WTC11 (cell line): Measurements from ENCODE around the gene TGM1. TPM values are rescaled to one million over a fixed set of nuclear protein-coding genes. Genes with fewer than 3 reads are reported as not detected.

Source experiments
- ATAC-seq: fragments of 200-7000 bp; cut with Tn5 transposase; 2 replicates; pipeline ENCODE4 v1.10.0; 2021; ENCODE audit warnings: mild to moderate bottlenecking, moderate library complexity
- CTCF ChIA-PET: fragments of 300-600 bp; sonication (Branson Sonifier 250); formaldehyde crosslinking; loops from one replicate; lab custom pipeline; 2021; ENCODE audit warnings: antibody characterized with exemption; lab: Charles Lee
- POLR2A ChIA-PET: fragments of 350-600 bp; sonication (Branson Sonifier 250); formaldehyde crosslinking; loops from one replicate; lab custom pipeline; 2021; ENCODE audit warnings: antibody characterized with exemption; lab: Charles Lee
- DNase-seq: peaks from one replicate; pipeline ENCODE4 v3.0.0; 2021; ENCODE audit warnings: low spot score
- H3K27ac Mint-ChIP-seq: 2 replicates; pipeline ENCODE4 v1.8.0; 2021; ENCODE audit warnings: mixed read lengths
- H3K27me3 Mint-ChIP-seq: 2 replicates; pipeline ENCODE4 v1.8.0; 2021; ENCODE audit warnings: low read depth, mild to moderate bottlenecking, moderate library complexity, mixed read lengths
- H3K36me3 Mint-ChIP-seq: 2 replicates; pipeline ENCODE4 v1.8.0; 2021; ENCODE audit warnings: mixed read lengths
- H3K4me1 Mint-ChIP-seq: 2 replicates; pipeline ENCODE4 v1.8.0; 2022; ENCODE audit warnings: mixed read lengths
- H3K4me3 Mint-ChIP-seq: 2 replicates; pipeline ENCODE4 v1.8.0; 2021; ENCODE audit warnings: mild to moderate bottlenecking, moderate library complexity, mixed read lengths
- H3K9me3 Mint-ChIP-seq: 2 replicates; pipeline ENCODE4 v1.8.0; 2021; ENCODE audit warnings: mixed read lengths
- ATF3 ChIP-seq: sonication (generic); formaldehyde crosslinking; conservative IDR thresholded peaks from 2 replicates; pipeline ENCODE4 v1.8.1; 2022; ENCODE audit warnings: mild to moderate bottlenecking, missing genetic modification reagents
- ESRRA ChIP-seq: sonication (generic); formaldehyde crosslinking; IDR thresholded peaks from 2 replicates; pipeline ENCODE4 v1.8.1; 2022; ENCODE audit warnings: mild to moderate bottlenecking, missing genetic modification reagents, borderline replicate concordance
- GABPB1 ChIP-seq: sonication (generic); formaldehyde crosslinking; IDR thresholded peaks from 2 replicates; pipeline ENCODE4 v1.8.1; 2023; ENCODE audit warnings: mild to moderate bottlenecking, missing genetic modification reagents
- KAT7 ChIP-seq: sonication (generic); formaldehyde crosslinking; IDR thresholded peaks from 2 replicates; pipeline ENCODE4 v1.8.1; 2023; ENCODE audit warnings: missing genetic modification reagents, mild to moderate bottlenecking, borderline replicate concordance
- MAX ChIP-seq: sonication (generic); formaldehyde crosslinking; IDR thresholded peaks from 2 replicates; pipeline ENCODE4 v1.8.0; 2022; ENCODE audit warnings: mild to moderate bottlenecking, missing genetic modification reagents
- SMAD4 ChIP-seq: sonication (generic); formaldehyde crosslinking; IDR thresholded peaks from 2 replicates; pipeline ENCODE4 v1.8.0; 2022; ENCODE audit warnings: mild to moderate bottlenecking, missing genetic modification reagents
- SP1 ChIP-seq: sonication (generic); formaldehyde crosslinking; conservative IDR thresholded peaks from 2 replicates; pipeline ENCODE4 v1.8.1; 2022; ENCODE audit warnings: missing genetic modification reagents
- ZBTB21 ChIP-seq: sonication (generic); formaldehyde crosslinking; IDR thresholded peaks from 2 replicates; pipeline ENCODE4 v1.8.1; 2023; ENCODE audit warnings: mild to moderate bottlenecking, missing genetic modification reagents, borderline replicate concordance
- ZBTB43 ChIP-seq: sonication (generic); formaldehyde crosslinking; IDR thresholded peaks from 2 replicates; pipeline ENCODE4 v1.8.1; 2023; ENCODE audit warnings: mild to moderate bottlenecking, missing genetic modification reagents
- ZNF121 ChIP-seq: sonication (generic); formaldehyde crosslinking; IDR thresholded peaks from 2 replicates; pipeline ENCODE4 v1.8.0; 2023; ENCODE audit warnings: missing genetic modification reagents
- ZNF396 ChIP-seq: fragments of 250-450 bp; sonication (Bioruptor Pico); IDR thresholded peaks from 2 replicates; pipeline ENCODE4 v1.8.0; 2021; ENCODE audit warnings: mild to moderate bottlenecking, moderate library complexity, borderline replicate concordance
- ZNF532 ChIP-seq: fragments of 250-450 bp; sonication (Bioruptor Pico); IDR thresholded peaks from 2 replicates; pipeline ENCODE4 v1.9.0; 2021; ENCODE audit warnings: mild to moderate bottlenecking, borderline replicate concordance
- total RNA-seq: library from RNA; stranded (reverse); gene quantifications from 3 replicates; pipeline ENCODE4 v1.2.3, GENCODE V29; 2021
- TF ChIP-seq, protein P1 (sequence below): fragments of 250-450 bp; sonication (Bioruptor Pico); IDR thresholded peaks from 2 replicates; pipeline ENCODE4 v1.9.0; 2021; ENCODE audit warnings: moderate library complexity, mild to moderate bottlenecking, inconsistent platforms, borderline replicate concordance
- TF ChIP-seq, protein P2 (sequence below): sonication (generic); formaldehyde crosslinking; conservative IDR thresholded peaks from 2 replicates; pipeline ENCODE4 v1.8.1; 2023; ENCODE audit warnings: mild to moderate bottlenecking, low read depth, missing genetic modification reagents, moderate library complexity
- TF ChIP-seq, protein P3 (sequence below): sonication (generic); formaldehyde crosslinking; IDR thresholded peaks from 2 replicates; pipeline ENCODE4 v1.8.1; 2023; ENCODE audit warnings: mild to moderate bottlenecking, moderate library complexity, missing genetic modification reagents

The TGM1 gene
- total RNA-seq, 1 experiment from 2014 or later = 5.2 TPM

DNA sequence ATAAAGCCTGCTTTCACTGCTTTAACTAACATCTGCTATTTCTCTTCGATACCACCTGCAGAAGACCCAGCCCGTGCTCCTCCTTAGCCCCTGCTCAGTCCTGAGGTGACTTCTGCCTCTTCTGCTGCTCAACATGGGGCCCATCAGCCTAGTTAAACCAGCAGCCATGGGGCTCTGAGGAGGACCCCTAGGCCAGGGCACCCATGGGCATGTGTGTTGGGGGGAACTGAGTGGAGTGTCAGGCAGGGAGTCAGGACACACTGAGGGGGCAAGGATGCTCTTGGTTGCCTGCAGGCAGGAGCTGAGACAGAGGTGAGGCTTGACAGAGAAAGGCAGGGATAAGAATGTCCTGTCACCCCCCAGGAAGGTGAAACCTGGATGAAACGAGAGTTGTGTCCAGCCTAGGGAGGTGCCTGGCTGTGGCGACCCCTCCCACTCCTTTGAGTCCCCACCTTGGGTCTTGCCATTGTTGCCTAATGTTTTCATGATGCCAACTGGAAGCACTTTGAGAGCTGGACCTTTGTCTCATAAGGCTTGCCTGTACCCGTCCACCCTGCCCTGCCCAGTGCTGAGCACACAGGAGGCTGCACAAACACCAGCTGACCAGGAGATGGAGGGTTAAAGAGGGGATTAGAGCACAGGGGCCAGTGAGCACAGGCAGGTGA is 21.0 kb upstream of the TGM1 start (continued):
- TF ChIP-seq ZBTB43 (CRISPR knock-in tag) = no peak
- no peak for TF ChIP-seq GABPB1 (CRISPR knock-in tag)
- no peak for TF ChIP-seq ESRRA
- TF ChIP-seq, protein P1, sequence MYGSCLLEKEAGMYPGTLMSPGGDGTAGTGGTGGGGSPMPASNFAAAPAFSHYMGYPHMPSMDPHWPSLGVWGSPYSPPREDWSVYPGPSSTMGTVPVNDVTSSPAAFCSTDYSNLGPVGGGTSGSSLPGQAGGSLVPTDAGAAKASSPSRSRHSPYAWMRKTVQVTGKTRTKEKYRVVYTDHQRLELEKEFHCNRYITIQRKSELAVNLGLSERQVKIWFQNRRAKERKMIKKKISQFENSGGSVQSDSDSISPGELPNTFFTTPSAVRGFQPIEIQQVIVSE (CRISPR knock-in tag) = no peak
- no peak for TF ChIP-seq ZNF532 (CRISPR knock-in tag)
- TF ChIP-seq MAX (CRISPR knock-in tag) = no peak
- TF ChIP-seq KAT7 (CRISPR knock-in tag) = no peak

DNA sequence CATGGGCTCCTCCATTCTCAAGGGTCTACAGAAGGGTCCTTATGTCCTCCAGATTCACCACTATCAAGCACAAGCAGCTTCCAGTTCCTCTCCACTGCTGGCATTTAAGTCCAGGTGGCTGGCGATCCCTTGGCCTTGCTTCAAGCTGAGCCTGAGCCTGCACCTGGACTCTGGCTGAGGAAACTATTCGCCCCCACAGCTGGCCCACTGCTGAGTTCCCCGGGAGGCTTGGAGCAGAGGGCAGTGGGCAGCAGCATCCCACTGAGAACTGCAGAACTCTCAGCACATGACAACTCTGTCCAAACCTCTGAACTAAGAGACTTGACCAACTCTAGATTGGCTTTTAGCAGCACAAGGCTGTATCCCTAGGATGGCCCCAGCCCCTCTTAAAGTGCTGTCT is 19.8 kb upstream of the TGM1 start:
- Mint-ChIP-seq H3K9me3 (no peaks in the 10 kb centered on the region), H3K27ac (no peak overlapping the region), H3K4me1 (no peaks in the 10 kb centered on the region), H3K27me3 (no peaks in the 10 kb centered on the region)
- CTCF ChIA-PET = interaction anchor here (1.1 to 2.8 kb wide), 6 partner anchors 9 to 46 kb away, joined by 3 to 15 read pairs (median 5); partner anchors contain the start of genes CIDEB, RABGGTA and TINF2
- TF ChIP-seq KAT7 (CRISPR knock-in tag) (no peak), SMAD4 (no peak), ZNF396 (CRISPR knock-in tag) (no peak), ZNF121 (CRISPR knock-in tag) (no peak), ZBTB21 (CRISPR knock-in tag) (no peak), SP1 (CRISPR knock-in tag) (no peak), ATF3 (no peak)
- TF ChIP-seq, protein P2, sequence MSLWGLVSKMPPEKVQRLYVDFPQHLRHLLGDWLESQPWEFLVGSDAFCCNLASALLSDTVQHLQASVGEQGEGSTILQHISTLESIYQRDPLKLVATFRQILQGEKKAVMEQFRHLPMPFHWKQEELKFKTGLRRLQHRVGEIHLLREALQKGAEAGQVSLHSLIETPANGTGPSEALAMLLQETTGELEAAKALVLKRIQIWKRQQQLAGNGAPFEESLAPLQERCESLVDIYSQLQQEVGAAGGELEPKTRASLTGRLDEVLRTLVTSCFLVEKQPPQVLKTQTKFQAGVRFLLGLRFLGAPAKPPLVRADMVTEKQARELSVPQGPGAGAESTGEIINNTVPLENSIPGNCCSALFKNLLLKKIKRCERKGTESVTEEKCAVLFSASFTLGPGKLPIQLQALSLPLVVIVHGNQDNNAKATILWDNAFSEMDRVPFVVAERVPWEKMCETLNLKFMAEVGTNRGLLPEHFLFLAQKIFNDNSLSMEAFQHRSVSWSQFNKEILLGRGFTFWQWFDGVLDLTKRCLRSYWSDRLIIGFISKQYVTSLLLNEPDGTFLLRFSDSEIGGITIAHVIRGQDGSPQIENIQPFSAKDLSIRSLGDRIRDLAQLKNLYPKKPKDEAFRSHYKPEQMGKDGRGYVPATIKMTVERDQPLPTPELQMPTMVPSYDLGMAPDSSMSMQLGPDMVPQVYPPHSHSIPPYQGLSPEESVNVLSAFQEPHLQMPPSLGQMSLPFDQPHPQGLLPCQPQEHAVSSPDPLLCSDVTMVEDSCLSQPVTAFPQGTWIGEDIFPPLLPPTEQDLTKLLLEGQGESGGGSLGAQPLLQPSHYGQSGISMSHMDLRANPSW (CRISPR knock-in tag) = no peak
- TF ChIP-seq, protein P3, sequence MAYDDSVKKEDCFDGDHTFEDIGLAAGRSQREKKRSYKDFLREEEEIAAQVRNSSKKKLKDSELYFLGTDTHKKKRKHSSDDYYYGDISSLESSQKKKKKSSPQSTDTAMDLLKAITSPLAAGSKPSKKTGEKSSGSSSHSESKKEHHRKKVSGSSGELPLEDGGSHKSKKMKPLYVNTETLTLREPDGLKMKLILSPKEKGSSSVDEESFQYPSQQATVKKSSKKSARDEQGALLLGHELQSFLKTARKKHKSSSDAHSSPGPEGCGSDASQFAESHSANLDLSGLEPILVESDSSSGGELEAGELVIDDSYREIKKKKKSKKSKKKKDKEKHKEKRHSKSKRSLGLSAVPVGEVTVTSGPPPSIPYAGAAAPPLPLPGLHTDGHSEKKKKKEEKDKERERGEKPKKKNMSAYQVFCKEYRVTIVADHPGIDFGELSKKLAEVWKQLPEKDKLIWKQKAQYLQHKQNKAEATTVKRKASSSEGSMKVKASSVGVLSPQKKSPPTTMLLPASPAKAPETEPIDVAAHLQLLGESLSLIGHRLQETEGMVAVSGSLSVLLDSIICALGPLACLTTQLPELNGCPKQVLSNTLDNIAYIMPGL = no peak
- TF ChIP-seq, all 79 proteins: peak for 0
- ATAC-seq = no peak
- Mint-ChIP-seq H3K4me3 (no peak overlapping the region), H3K36me3 (no peaks in the 10 kb centered on the region)
- no peak for DNase-seq
- POLR2A ChIA-PET = interaction anchor here (1.4 kb wide), 1 partner anchor 11 kb away, joined by 4 read pairs; the partner anchor contains the start of gene RABGGTA
